ENCODE data around the gene RHBDL3.

GRCh38 chr17:32259586-32259985 is 6.0 kb upstream of the RHBDL3 start:
- no peak for TF ChIP-seq CTCF (IDR thresholded peaks at IDR 0.05 in 4 of 5, conservative IDR thresholded peaks at IDR 0.05 in 1 of 5)
- TF ChIP-seq POLR2A (IDR thresholded peaks at IDR 0.05) = no peak
